Panc1 (cell line): ENCODE measurements around the gene FREM3. TPM values are rescaled to one million over a fixed set of nuclear protein-coding genes. Genes with fewer than 3 reads are reported as not detected.

Experiments
- ATAC-seq: fragments of 200-7000 bp; cut with Tn5 transposase; 2 replicates; pipeline ENCODE4 v1.9.1; 2020; ENCODE audit warnings: mild to moderate bottlenecking, moderate library complexity
- BruUV-seq: library from RNA; stranded (reverse); fragments of 400-500 nt; replicated peaks from 2 replicates; lab custom pipeline; 2021; lab: Mats Ljungman, UMichigan
- CTCF ChIA-PET: fragments of 300-600 bp; sonication (Branson Sonifier 250); formaldehyde crosslinking; loops from one replicate; lab custom pipeline; 2022; ENCODE audit warnings: antibody characterized with exemption; lab: Charles Lee
- POLR2A ChIA-PET: fragments of 300-600 bp; sonication (Branson Sonifier 250); formaldehyde crosslinking; loops from one replicate; lab custom pipeline; 2022; ENCODE audit warnings: antibody characterized with exemption; lab: Charles Lee
- DNase-seq: peaks from one replicate; pipeline ENCODE4 v3.0.0-alpha.2; 2010; ENCODE audit warnings: low read depth, low spot score
- H3K27ac ChIP-seq: 2 replicates; pipeline ENCODE4 v1.5.1; 2011; ENCODE audit warnings: mild to moderate bottlenecking, low read length, inconsistent platforms
- H3K27me3 ChIP-seq: fragments of 200-500 bp; sonication (Bioruptor generic); 2 replicates; pipeline ENCODE4 v1.6.0; 2014; ENCODE audit warnings: low read length, inconsistent platforms; ENCODE audit not compliant: control insufficient read depth, insufficient read depth
- H3K36me3 ChIP-seq: fragments of 200-500 bp; sonication (Bioruptor generic); 2 replicates; pipeline ENCODE4 v1.5.1; 2014; ENCODE audit warnings: inconsistent platforms, mild to moderate bottlenecking, low read length, moderate library complexity; ENCODE audit not compliant: control insufficient read depth, insufficient read depth
- H3K4me1 ChIP-seq: 2 replicates; pipeline ENCODE4 v1.5.1; 2011; ENCODE audit warnings: inconsistent platforms, mild to moderate bottlenecking, low read length, moderate library complexity; ENCODE audit not compliant: control insufficient read depth, insufficient read depth
- H3K4me3 ChIP-seq, 2 experiments: 2 replicates each; pipeline ENCODE4 v1.5.1; 2011 to 2012; ENCODE audit warnings: low read depth in 2 of 2, low read length in 2 of 2, mild to moderate bottlenecking in 2 of 2, inconsistent platforms in 1 of 2, moderate library complexity in 1 of 2
- H3K9me3 ChIP-seq: fragments of 200-500 bp; sonication (Bioruptor generic); 2 replicates; pipeline ENCODE4 v1.5.1; 2014; ENCODE audit warnings: low read depth, mild to moderate bottlenecking, inconsistent platforms, low read length, moderate library complexity; ENCODE audit not compliant: control insufficient read depth, insufficient read depth
- CTCF ChIP-seq: fragments of 450-650 bp; IDR thresholded peaks from 2 replicates; pipeline ENCODE4 v1.5.1; 2017; ENCODE audit warnings: mild to moderate bottlenecking
- POLR2AphosphoS5 ChIP-seq: IDR thresholded peaks from 2 replicates; pipeline ENCODE4 v1.6.1; 2012; ENCODE audit warnings: mild to moderate bottlenecking, low read depth, low read length, moderate library complexity
- REST ChIP-seq, 2 experiments: IDR thresholded peaks; 2 replicates each; pipeline ENCODE4 v1.6.1; 2011 to 2012; ENCODE audit warnings: low read depth in 2 of 2, control low read depth in 1 of 2, low read length in 1 of 2, mild to moderate bottlenecking in 1 of 2, moderate library complexity in 1 of 2; ENCODE audit not compliant: insufficient read depth in 1 of 2
- SIN3A ChIP-seq: IDR thresholded peaks from 2 replicates; pipeline ENCODE4 v1.6.1; 2012; ENCODE audit warnings: low read depth, mild to moderate bottlenecking, low read length, moderate library complexity, borderline replicate concordance; ENCODE audit not compliant: insufficient read depth
- TCF7L2 ChIP-seq: IDR thresholded peaks from 2 replicates; pipeline ENCODE4 v1.6.1; 2011; ENCODE audit warnings: mild to moderate bottlenecking, low read depth, low read length, inconsistent platforms
- in situ Hi-C: cut with HindIII; loops from 2 replicates; pipeline ENCODE4 v1.10.0; 2016; ENCODE audit warnings: low sequenced_read_pairs, low pct_unique_long_range_greater_than_20kb
- intact Hi-C: fragments of 100-400 bp; cut with micrococcal nuclease; formaldehyde crosslinking; loops from one replicate; pipeline ENCODE4 v1.10.0; 2022; ENCODE audit not compliant: unreplicated experiment
- total RNA-seq: library from RNA; stranded (reverse); gene quantifications from one replicate; pipeline ENCODE4 v1.2.1, GENCODE V29; 2021; ENCODE audit not compliant: unreplicated experiment

Gene FREM3
- total RNA-seq, 1 experiment from 2014 or later, result not detected

GRCh38 chr4:143618811-143619210 is 81.7 kb downstream of the FREM3 start:
- no peaks in the 10 kb centered on the region for H3K4me1 ChIP-seq
- ChIA-PET CTCF (no interaction called here), POLR2A (no interaction called here)
- DNase-seq (no peak), ATAC-seq (no peak)
- intact Hi-C loops (no loop called here), in situ Hi-C loops (no loop called here)
- H3K27me3 ChIP-seq, result no peaks in the 10 kb centered on the region
- H3K36me3 ChIP-seq, result no peaks in the 10 kb centered on the region
- no peaks in the 10 kb centered on the region for H3K9me3 ChIP-seq
- no TSS peak for BruUV-seq
- H3K27ac ChIP-seq, result no peak overlapping the region
- TF ChIP-seq CTCF (no peak), REST (IDR thresholded peaks at IDR 0.05; ENCODE audit: insufficient read depth in 1 of 2, low read depth in 2 of 2, low read length in 1 of 2) (no peak), TCF7L2 (no peak), POLR2AphosphoS5 (no peak), SIN3A (no peak)
- H3K4me3 ChIP-seq, result no peak overlapping the region

GRCh38 chr4:143617994-143618679 is 82.3 kb downstream of the FREM3 start:
- H3K4me3 ChIP-seq, result no peak overlapping the region
- H3K36me3 ChIP-seq, result no peaks in the 10 kb centered on the region
- ATAC-seq (no peak), DNase-seq (no peak)
- POLR2A ChIA-PET, result no interaction called here
- no peaks in the 10 kb centered on the region for H3K9me3 ChIP-seq
- H3K27me3 ChIP-seq, result no peaks in the 10 kb centered on the region
- no peaks in the 10 kb centered on the region for H3K4me1 ChIP-seq
- BruUV-seq, result no TSS peak
- CTCF ChIA-PET, result no interaction called here
- no peak for TF ChIP-seq CTCF
- no peak for TF ChIP-seq POLR2AphosphoS5
- TF ChIP-seq REST (IDR thresholded peaks at IDR 0.05; ENCODE audit: insufficient read depth in 1 of 2, low read depth in 2 of 2, low read length in 1 of 2), result no peak
- no peak for TF ChIP-seq TCF7L2
- TF ChIP-seq SIN3A, result no peak
- intact Hi-C loops (no loop called here), in situ Hi-C loops (no loop called here)
- no peak overlapping the region for H3K27ac ChIP-seq
